ENCODE data around the gene KRTAP4-2. TPM values are rescaled to one million over a fixed set of nuclear protein-coding genes. Genes with fewer than 3 reads are reported as not detected.

KRTAP4-2 gene
- total RNA-seq, 2 experiments from 2014 or later = not detected

GRCh38 chr17:41153856-41154255, 24.2 kb downstream of the KRTAP4-2 start:
- CTCF ChIA-PET (ENCODE audit: unreplicated experiment) = no interaction called here
- Histone ChIP-seq H3K9me3 (ENCODE audit: low read length) (no peaks in the 10 kb centered on the region), H2AFZ (ENCODE audit: low read length) (no peak overlapping the region), H3K27ac (ENCODE audit: low read depth, low read length, poor library complexity, severe bottlenecking) (no peak overlapping the region), H3K4me3 (ENCODE audit: low read depth, low read length, poor library complexity, severe bottlenecking) (no peak overlapping the region), H4K20me1 (ENCODE audit: insufficient read depth, low read length) (no peaks in the 10 kb centered on the region), H3K9me2 (ENCODE audit: insufficient read depth, low read length) (no peaks in the 10 kb centered on the region), H3K4me1 (ENCODE audit: insufficient read depth, low read length, poor library complexity, severe bottlenecking) (no peaks in the 10 kb centered on the region), H3K36me3 (ENCODE audit: insufficient read depth, low read length) (no peaks in the 10 kb centered on the region), H3K79me2 (ENCODE audit: insufficient read depth, low read depth, low read length) (no peaks in the 10 kb centered on the region), H3K4me2 (ENCODE audit: low read length) (no peak overlapping the region)
- POLR2A ChIA-PET = no interaction called here
- DNase-seq (ENCODE audit: low spot score) = no peak
- TF ChIP-seq CTCF (conservative IDR thresholded peaks at IDR 0.05; ENCODE audit: low read length) (no peak), EZH2phosphoT487 (IDR thresholded peaks at IDR 0.05; ENCODE audit: borderline replicate concordance, low read depth, low read length) (no peak)
- intact Hi-C loops (cut with micrococcal nuclease; ENCODE audit: unreplicated experiment) = no loop called here
- no TSS peak for BruUV-seq (replicated peaks)

GRCh38 chr17:41151525-41151924, 26.5 kb downstream of the KRTAP4-2 start:
- POLR2A ChIA-PET = no interaction called here
- TF ChIP-seq EZH2phosphoT487 (IDR thresholded peaks at IDR 0.05; ENCODE audit: borderline replicate concordance, low read depth, low read length) = no peak
- TF ChIP-seq CTCF (conservative IDR thresholded peaks at IDR 0.05; ENCODE audit: low read length) = no peak
- DNase-seq (ENCODE audit: low spot score) = no peak
- Histone ChIP-seq H3K4me2 (ENCODE audit: low read length) (no peak overlapping the region), H3K9me2 (ENCODE audit: insufficient read depth, low read length) (no peaks in the 10 kb centered on the region), H2AFZ (ENCODE audit: low read length) (no peak overlapping the region), H3K27ac (ENCODE audit: low read depth, low read length, poor library complexity, severe bottlenecking) (no peak overlapping the region), H3K4me3 (ENCODE audit: low read depth, low read length, poor library complexity, severe bottlenecking) (no peak overlapping the region), H4K20me1 (ENCODE audit: insufficient read depth, low read length) (no peaks in the 10 kb centered on the region), H3K4me1 (ENCODE audit: insufficient read depth, low read length, poor library complexity, severe bottlenecking) (no peaks in the 10 kb centered on the region), H3K9me3 (ENCODE audit: low read length) (no peaks in the 10 kb centered on the region), H3K79me2 (ENCODE audit: insufficient read depth, low read depth, low read length) (no peaks in the 10 kb centered on the region), H3K36me3 (ENCODE audit: insufficient read depth, low read length) (no peaks in the 10 kb centered on the region)
- CTCF ChIA-PET (ENCODE audit: unreplicated experiment) = no interaction called here
- no TSS peak for BruUV-seq (replicated peaks)
- intact Hi-C loops (cut with micrococcal nuclease; ENCODE audit: unreplicated experiment) = no loop called here

GRCh38 chr17:41150026-41150425, 28.0 kb downstream of the KRTAP4-2 start:
- H3K9me2 ChIP-seq (ENCODE audit: insufficient read depth, low read length) = no peaks in the 10 kb centered on the region
- ChIA-PET CTCF (ENCODE audit: unreplicated experiment) (no interaction called here), POLR2A (no interaction called here)
- TF ChIP-seq CTCF (conservative IDR thresholded peaks at IDR 0.05; ENCODE audit: low read length) (no peak), EZH2phosphoT487 (IDR thresholded peaks at IDR 0.05; ENCODE audit: borderline replicate concordance, low read depth, low read length) (no peak)
- no peak overlapping the region for H2AFZ ChIP-seq (ENCODE audit: low read length)
- H3K36me3 ChIP-seq (ENCODE audit: insufficient read depth, low read length) = no peaks in the 10 kb centered on the region
- no peak overlapping the region for H3K4me3 ChIP-seq (ENCODE audit: low read depth, low read length, poor library complexity, severe bottlenecking)
- H3K4me1 ChIP-seq (ENCODE audit: insufficient read depth, low read length, poor library complexity, severe bottlenecking) = no peaks in the 10 kb centered on the region
- H4K20me1 ChIP-seq (ENCODE audit: insufficient read depth, low read length) = no peaks in the 10 kb centered on the region
- no peak for DNase-seq (ENCODE audit: low spot score)
- H3K4me2 ChIP-seq (ENCODE audit: low read length) = no peak overlapping the region
- BruUV-seq (replicated peaks) = no TSS peak
- H3K79me2 ChIP-seq (ENCODE audit: insufficient read depth, low read depth, low read length) = no peaks in the 10 kb centered on the region
- H3K27ac ChIP-seq (ENCODE audit: low read depth, low read length, poor library complexity, severe bottlenecking) = no peak overlapping the region
- H3K9me3 ChIP-seq (ENCODE audit: low read length) = no peaks in the 10 kb centered on the region
- intact Hi-C loops (cut with micrococcal nuclease; ENCODE audit: unreplicated experiment) = no loop called here

Measured in OCI-LY7 (cell line).